SJCRH30 (cell line): ENCODE data around the gene C21orf58. TPM values are rescaled to one million over a fixed set of nuclear protein-coding genes. Genes with fewer than 3 reads are reported as not detected.

Experiments used
- DNase-seq, 2 experiments: peaks; one replicate each; pipeline ENCODE4 v3.0.0-alpha.2; 2015 to 2020
- H3K27ac ChIP-seq: fragments of 250-450 bp; sonication (Bioruptor Pico); 2 replicates; pipeline ENCODE4 v1.5.1; 2020; ENCODE audit warnings: mild to moderate bottlenecking, moderate library complexity
- H3K27me3 ChIP-seq: fragments of 250-450 bp; sonication (Bioruptor Pico); 2 replicates; pipeline ENCODE4 v1.5.1; 2020; ENCODE audit warnings: mild to moderate bottlenecking, moderate library complexity
- H3K36me3 ChIP-seq: fragments of 250-450 bp; sonication (Bioruptor Pico); 2 replicates; pipeline ENCODE4 v1.5.1; 2020; ENCODE audit warnings: mild to moderate bottlenecking, moderate library complexity
- H3K4me1 ChIP-seq: fragments of 250-450 bp; sonication (Bioruptor Pico); 2 replicates; pipeline ENCODE4 v1.5.1; 2020; ENCODE audit warnings: mild to moderate bottlenecking, moderate library complexity
- H3K4me3 ChIP-seq: fragments of 250-450 bp; sonication (Bioruptor Pico); 2 replicates; pipeline ENCODE4 v1.5.1; 2020; ENCODE audit warnings: mild to moderate bottlenecking, moderate library complexity
- H3K9me3 ChIP-seq: fragments of 250-450 bp; sonication (Bioruptor Pico); replicated peaks from 2 replicates; pipeline ENCODE4 v1.5.1; 2020; ENCODE audit warnings: mild to moderate bottlenecking, moderate library complexity
- total RNA-seq: library from RNA; depleted of rRNA; stranded (reverse); fragments of >200 nt; shearing (Covaris generic); gene quantifications from 2 replicates; pipeline ENCODE4 v1.2.3, GENCODE V29; 2014

Gene C21orf58
- total RNA-seq, 1 experiment from 2014 or later, result 40.7 TPM

DNA sequence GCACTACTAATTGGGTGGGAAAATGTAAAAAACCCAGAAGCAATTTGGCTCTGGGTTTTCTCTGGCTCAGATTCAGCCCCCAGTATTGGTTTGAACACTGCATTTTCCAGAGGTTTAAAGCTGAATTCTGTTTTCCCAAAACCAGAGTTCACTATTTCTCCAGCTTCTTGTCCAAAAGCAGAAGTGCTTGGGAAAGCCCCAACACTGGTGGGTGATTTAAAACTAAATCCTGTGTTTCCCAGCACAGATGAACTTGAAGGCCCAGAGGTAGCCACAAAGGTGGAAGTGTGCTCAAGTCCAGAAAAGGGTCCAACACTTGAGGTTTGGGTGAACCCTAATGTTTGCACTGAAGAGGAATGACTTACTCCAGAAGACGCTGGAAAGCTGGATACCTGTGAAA, 38.9 kb downstream of the C21orf58 start:
- Histone ChIP-seq H3K9me3 (no peaks in the 10 kb centered on the region), H3K36me3 (peaks cover 40% of the 10 kb centered on the region), H3K27me3 (no peaks in the 10 kb centered on the region), H3K4me3 (peak overlapping the region; percentile 85), H3K27ac (no peak overlapping the region), H3K4me1 (0 out of 2 replicates have a peak, but pooled peaks cover 7% of the 10 kb centered on the region)
- DNase-seq, result no peak

DNA sequence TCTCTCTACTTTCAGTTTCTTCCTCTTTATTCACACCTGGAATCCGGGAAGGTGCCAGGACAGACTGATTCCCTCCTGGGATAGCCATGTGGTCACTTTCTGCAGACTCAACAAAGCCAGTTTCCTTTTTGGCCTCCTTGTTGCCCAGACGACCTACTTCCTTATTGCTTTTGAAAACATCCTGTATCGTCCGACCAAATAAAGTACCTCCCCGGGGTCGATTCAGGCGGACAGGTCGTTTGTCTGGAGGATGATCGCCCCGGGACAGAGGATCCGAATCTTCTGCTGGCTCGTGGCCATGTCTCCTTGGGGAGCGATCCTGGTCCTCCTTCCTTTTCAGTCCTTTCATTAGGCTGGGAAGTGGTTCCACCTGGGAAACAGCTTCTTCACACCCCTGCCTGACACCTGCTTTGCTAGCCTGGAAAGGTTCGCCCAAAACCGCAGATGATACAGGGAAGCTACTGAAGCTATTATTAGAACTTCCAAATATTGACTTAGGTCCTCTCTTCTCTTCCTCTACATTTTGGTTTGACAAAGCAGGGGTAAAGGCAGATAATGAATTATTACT, 39.5 kb downstream of the C21orf58 start:
- DNase-seq, result no peak
- no peaks in the 10 kb centered on the region for H3K9me3 ChIP-seq
- no peaks in the 10 kb centered on the region for H3K27me3 ChIP-seq
- H3K4me3 ChIP-seq, result no peak overlapping the region
- H3K4me1 ChIP-seq, result 0 out of 2 replicates have a peak, but pooled peaks cover 7% of the 10 kb centered on the region
- H3K36me3 ChIP-seq, result peaks cover 46% of the 10 kb centered on the region
- H3K27ac ChIP-seq, result no peak overlapping the region

DNA sequence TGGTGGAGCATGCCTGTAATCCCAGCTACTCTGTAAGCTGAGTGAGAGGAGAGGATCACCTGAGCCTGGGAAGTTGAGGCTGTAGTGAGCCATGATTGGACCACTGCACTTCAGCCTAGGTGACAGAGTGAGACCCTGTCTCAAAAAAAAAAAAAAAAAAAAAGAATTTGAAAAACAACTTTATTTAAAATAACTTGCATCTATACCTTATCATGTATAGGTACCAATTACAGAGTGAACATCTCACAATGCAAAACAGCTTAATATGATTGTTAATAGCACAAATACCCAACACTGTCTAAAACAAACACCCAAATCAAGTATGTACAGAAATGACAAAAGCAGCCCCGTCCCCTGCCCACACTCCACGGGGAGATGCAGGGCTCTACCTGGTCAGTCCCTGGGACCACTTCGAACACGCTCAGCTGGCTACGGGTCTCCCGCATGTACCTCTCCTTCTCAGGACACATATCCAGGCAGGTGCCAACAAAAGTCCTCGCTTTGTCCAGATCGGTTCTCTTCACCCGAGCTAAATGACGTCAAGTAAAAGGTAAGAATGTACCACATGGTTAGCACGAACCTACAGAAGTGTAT, 48.8 kb downstream of the C21orf58 start:
- Histone ChIP-seq H3K4me3 (no peak overlapping the region), H3K27ac (no peak overlapping the region), H3K27me3 (no peaks in the 10 kb centered on the region), H3K9me3 (no peaks in the 10 kb centered on the region), H3K4me1 (no peaks in the 10 kb centered on the region), H3K36me3 (peaks cover 69% of the 10 kb centered on the region)
- DNase-seq, result no peak

DNA sequence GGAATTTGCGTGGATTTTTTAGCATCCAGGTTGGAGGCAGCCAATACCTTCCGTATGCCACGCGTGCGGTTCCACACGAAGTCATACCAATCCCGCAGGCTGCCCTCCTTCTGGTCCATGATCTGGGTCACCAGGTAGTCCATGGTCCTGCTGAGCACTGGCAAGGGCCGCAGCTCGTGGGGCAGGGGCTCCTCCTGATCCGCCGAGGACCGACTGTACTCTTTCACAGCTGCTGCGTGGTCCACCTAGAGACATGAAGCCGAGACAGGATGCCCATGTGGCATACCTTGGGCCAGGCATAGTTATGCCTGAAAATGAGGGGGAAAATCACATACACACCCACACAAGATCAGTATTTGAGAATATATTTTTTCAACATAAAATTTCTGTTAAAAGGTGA, 50.3 kb downstream of the C21orf58 start:
- Histone ChIP-seq H3K4me1 (no peaks in the 10 kb centered on the region), H3K27me3 (no peaks in the 10 kb centered on the region), H3K27ac (no peak overlapping the region), H3K4me3 (no peak overlapping the region), H3K9me3 (no peaks in the 10 kb centered on the region), H3K36me3 (peaks cover 68% of the 10 kb centered on the region)
- no peak for DNase-seq

DNA sequence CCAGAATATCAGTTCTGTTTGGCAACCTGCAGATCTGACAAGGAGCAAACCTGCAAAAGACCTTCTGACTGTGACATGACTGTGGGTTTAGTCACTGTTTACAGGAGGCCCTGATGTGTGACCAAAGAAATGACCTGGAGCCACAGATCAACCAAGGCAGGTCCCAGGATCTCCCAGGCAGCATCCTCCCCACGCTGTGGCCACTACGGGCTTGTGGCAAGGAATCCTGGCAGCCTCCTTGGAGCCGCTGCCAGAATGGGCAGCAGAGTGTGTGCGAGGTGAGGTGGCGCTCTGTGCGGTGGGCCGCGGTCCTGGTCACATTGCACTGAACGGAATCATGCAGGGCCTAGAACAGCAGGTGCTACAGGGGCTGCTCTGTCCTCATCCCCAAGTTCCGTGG, 54.2 kb downstream of the C21orf58 start:
- Histone ChIP-seq H3K9me3 (no peaks in the 10 kb centered on the region), H3K36me3 (peaks cover 73% of the 10 kb centered on the region), H3K4me3 (no peak overlapping the region), H3K27ac (no peak overlapping the region), H3K4me1 (peaks cover 10% of the 10 kb centered on the region; the same call in 1 of the 2 replicates), H3K27me3 (no peaks in the 10 kb centered on the region)
- DNase-seq, result no peak

DNA sequence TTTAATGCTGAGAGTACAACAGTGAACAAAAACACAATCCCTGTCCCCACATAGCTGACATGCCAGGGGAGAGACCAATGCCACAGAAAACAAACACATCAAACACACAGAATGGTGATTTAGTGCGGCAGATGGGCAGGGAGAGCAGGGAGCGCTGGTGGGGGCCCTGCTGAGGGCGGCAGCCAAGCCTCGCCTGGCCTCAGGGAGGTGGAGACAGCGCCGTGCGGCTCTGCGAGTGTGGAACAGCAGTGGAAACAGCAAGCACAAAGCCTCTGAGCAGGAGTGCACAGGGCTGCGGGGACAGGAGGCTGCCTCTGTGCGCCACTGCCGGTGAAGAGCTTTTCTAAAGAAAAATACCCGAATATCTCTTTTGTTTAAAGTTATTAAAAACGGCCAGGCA, 55.3 kb downstream of the C21orf58 start:
- H3K27me3 ChIP-seq, result no peaks in the 10 kb centered on the region
- peaks cover 10% of the 10 kb centered on the region; the same call in 1 of the 2 replicates for H3K4me1 ChIP-seq
- DNase-seq, result no peak
- H3K27ac ChIP-seq, result no peak overlapping the region
- H3K4me3 ChIP-seq, result no peak overlapping the region
- no peaks in the 10 kb centered on the region for H3K9me3 ChIP-seq
- peaks cover 62% of the 10 kb centered on the region for H3K36me3 ChIP-seq

DNA sequence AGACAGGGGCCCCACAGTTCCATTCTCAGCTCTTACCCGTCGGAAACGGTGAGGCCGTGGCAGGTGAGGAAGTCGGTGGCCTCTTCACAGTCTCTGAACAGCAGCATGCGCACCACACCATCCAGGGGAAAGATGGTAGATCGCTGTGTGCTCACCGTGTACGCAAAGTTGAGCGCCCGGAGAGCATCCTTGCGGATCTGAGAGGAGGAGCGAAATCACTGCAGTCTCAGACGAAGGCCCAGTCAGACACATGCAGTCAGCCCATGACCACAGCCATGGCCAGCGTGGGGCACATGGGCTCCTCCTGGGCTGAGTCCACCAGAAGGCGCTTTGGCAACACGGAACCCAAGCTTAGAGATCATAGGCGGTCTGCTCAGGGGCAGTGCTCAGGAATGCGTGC, 56.7 kb downstream of the C21orf58 start:
- DNase-seq, result no peak
- Histone ChIP-seq H3K27me3 (no peaks in the 10 kb centered on the region), H3K9me3 (no peaks in the 10 kb centered on the region), H3K4me3 (no peak overlapping the region), H3K27ac (0 out of 2 replicates have a peak overlapping the region, but pooled peaks have one; percentile 1), H3K4me1 (peaks cover 10% of the 10 kb centered on the region; the same call in 1 of the 2 replicates), H3K36me3 (peaks cover 53% of the 10 kb centered on the region)

DNA sequence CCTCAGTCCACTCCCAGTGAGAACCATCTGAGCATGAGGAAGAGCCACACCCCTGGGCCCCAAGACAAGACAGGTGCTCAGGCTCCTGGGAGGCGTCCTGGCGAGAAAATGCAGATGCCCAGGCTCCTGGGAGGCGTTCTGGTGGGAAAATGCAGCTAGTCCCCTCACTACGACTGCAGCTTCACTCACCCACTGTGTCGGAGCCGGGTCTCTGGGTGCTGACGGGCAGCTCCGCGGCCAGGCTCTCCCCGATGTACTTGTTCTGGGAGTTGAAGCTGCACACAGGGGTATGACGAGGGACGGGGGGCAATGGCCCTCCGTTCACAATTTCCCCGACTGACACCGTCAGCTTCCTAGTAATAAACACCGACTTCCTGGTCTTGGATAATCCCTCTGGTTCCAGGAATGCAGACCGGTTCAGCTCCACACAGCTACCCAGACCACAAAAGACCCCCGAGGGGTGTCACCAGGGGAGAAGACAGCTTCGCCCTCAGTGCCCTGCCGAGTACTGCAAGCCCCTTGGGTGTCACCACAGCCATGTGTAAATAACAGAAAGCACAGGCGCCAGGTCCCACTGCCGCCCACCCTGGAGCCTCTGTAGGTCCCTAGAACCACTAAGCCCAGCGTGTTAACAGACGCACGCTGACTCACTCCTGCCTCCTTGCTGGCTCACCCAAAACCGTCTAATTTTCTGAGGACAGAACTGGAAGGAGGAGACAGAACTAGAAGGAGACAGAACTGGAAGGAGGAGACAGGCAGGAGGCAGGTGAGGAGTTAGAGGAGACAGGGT, 57.7 kb downstream of the C21orf58 start:
- Histone ChIP-seq H3K27me3 (no peaks in the 10 kb centered on the region), H3K9me3 (no peaks in the 10 kb centered on the region), H3K27ac (peak overlapping the region; percentile 23; the same call in 1 of the 2 replicates), H3K4me3 (no peak overlapping the region), H3K4me1 (peaks cover 10% of the 10 kb centered on the region; the same call in 1 of the 2 replicates), H3K36me3 (peaks cover 50% of the 10 kb centered on the region)
- DNase-seq, result peak; percentile 40 to 55

DNA sequence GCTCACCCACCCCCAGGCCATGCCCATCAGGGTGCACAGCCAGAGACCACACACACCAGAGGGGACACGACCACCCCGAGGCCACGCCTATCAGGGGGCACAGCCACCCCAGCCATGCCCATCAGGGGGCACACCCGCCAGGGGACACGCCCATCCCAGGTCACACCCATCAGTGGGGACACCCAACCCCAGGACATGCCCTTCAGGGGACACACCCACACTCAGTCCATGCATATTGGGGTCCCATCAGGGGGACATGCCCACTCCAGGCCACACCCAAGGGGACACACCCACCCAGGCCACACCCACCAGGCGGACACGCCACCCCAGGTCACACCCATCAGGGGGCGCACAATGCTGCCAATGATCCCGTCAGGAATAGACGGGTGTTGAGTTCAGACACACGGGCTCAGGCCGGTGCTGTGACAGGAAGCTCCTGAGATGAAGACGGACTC, 59.0 kb downstream of the C21orf58 start:
- Histone ChIP-seq H3K36me3 (peaks cover 56% of the 10 kb centered on the region), H3K4me3 (no peak overlapping the region)

DNA sequence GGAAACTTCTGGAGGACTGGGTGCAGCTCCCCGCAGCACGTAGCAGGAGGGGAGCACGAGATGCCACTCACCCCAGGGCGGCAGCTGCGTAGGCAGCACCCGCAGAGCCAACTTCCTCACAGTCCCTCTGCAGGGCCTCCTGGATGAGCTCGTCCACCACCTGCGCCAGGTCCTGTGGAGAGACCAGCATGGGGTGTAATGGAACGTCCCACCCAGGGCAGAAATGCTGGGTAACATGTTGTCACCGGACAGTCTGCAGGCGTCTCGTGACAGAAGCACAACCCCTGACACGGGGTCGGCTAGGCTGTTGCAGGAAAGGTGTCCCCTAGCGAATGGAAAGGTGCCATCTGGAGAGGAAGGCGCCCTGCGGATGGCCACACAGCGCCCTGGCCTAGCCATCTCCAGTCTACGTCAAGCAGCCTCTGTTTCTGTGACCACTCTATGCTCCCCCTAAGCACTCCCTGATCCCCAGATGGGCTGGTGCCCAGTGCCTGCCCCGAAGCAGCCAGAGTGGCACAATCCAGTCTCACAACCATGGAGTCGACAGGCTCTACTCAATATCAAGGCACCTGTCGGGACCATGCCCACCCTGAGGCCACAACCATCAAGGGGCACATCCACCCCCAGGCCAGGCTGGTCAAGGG, 59.5 kb downstream of the C21orf58 start:
- Histone ChIP-seq H3K4me3 (no peak overlapping the region), H3K27me3 (no peaks in the 10 kb centered on the region), H3K36me3 (peaks cover 52% of the 10 kb centered on the region), H3K27ac (no peak overlapping the region), H3K4me1 (peaks cover 10% of the 10 kb centered on the region; the same call in 1 of the 2 replicates), H3K9me3 (no peaks in the 10 kb centered on the region)
- DNase-seq, result no peak

More for the DNA sequence above, 59.0 kb downstream of the C21orf58 start:
- DNase-seq, result no peak
- Histone ChIP-seq H3K9me3 (no peaks in the 10 kb centered on the region), H3K4me1 (peaks cover 10% of the 10 kb centered on the region; the same call in 1 of the 2 replicates), H3K27me3 (no peaks in the 10 kb centered on the region), H3K27ac (no peak overlapping the region)

DNA sequence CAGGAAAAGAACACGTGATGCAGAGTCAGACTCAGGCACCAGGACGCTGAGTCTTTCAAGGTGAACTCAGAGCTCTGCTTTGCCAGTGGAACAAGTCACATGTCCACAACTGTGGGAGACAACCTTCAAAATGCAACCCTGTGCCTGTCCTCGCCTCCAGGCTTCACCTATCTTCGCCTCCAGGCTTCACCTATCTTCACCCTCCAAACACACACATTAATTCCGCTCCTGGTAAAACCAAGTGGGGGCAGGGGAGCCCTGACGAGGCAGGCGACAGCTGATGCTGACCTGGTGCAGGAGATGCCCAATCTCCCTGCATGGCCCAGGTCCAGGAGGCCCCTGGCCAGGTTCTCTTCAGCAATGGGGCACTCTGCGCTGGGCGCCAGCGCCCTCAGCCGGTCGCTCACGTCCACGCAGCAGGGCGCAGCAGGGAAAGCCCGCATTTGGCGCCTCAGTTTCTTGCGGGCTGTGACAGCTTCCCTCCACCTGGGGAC, 67.1 kb downstream of the C21orf58 start:
- Histone ChIP-seq H3K9me3 (no peaks in the 10 kb centered on the region), H3K36me3 (peaks cover 62% of the 10 kb centered on the region), H3K4me1 (no peaks in the 10 kb centered on the region), H3K4me3 (no peak overlapping the region), H3K27ac (no peak overlapping the region), H3K27me3 (no peaks in the 10 kb centered on the region)
- no peak for DNase-seq

DNA sequence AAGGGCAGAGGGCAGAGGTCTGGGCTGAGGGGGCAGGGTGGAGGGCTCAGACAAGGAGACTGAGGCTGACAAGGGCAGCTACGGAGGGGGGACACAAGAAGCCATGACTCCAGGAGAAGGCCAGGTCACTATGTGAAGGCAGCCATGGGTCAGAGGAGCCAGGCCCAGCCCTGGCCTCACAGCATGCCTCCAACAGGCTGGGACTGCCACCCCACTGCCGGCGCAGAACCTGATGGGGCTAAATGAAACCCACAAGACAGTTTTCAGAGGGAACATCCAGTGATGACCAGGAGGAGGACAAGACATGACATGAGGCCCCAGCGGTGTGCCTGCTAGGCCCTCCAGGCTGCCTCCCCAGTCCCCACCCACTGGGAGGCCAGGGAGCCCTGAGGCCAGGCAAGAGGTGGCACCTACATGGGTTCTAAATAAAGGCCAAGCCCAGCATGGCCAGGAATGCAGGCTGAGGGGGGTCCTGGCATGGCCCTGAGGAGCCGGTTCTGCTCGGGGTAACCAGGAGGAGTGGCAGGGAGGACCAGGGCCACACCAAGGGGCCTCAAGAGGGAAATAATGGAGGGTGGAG, 67.8 kb downstream of the C21orf58 start:
- DNase-seq, result no peak
- Histone ChIP-seq H3K27me3 (no peaks in the 10 kb centered on the region), H3K4me3 (no peak overlapping the region), H3K9me3 (no peaks in the 10 kb centered on the region), H3K4me1 (no peaks in the 10 kb centered on the region), H3K27ac (no peak overlapping the region), H3K36me3 (peaks cover 67% of the 10 kb centered on the region)

DNA sequence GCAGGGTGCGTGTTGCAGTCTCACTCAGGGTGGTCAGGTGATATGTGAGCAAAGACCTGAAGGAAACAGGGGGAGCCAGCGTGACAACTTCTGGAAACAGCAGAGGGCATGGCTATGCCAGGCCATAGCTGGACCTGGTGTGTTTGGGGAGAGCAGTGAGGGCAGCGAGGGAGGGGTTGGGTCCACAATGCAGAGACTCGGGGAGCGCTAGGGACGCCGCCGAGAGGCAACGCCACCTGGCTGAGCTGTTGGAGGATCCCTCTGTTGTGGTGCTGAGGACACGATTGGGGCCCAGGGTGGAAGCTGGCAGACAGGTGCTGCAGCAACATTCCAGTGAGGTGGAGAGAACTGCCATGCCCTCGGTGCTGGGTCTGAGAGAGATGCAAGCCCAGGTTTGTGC, 68.5 kb downstream of the C21orf58 start:
- no peak overlapping the region for H3K27ac ChIP-seq
- peaks cover 66% of the 10 kb centered on the region for H3K36me3 ChIP-seq
- H3K27me3 ChIP-seq, result no peaks in the 10 kb centered on the region
- H3K4me1 ChIP-seq, result no peaks in the 10 kb centered on the region
- no peak overlapping the region for H3K4me3 ChIP-seq
- DNase-seq, result no peak
- H3K9me3 ChIP-seq, result no peaks in the 10 kb centered on the region

DNA sequence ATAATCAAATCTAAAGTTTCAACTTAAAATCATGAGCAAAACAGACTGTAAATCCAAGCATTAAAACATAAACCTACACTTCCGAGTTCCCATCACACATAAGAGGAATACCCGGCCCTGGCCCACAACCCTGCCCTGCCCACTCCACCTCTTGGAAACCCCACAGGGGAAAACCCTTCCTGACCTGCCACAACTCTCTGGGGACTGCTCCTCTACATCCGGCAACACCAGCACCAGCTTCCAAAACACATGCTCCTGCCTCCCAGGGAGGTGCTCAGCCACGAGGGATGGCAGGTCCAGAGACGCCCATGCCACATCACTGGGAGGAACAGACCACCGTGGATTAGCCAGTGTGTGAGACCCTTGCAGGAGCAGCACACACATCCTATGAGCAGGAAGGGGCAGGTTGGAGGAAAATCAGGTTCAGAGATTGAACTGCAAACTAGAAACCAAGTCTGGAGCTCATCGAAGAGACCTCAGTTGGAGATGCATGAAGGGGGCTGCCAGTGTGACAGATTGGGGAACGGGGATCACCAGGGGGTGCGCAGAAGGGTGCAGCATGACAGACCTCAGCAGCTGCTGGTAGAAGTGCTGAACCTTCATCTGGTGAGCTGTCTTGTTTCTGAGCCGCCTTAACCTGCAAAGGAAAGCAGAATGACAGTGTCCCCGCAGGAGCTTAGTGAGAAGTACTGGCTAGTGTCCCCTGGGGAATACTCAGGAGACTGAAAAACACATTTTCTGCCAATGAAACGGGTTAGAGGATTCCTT, 69.3 kb downstream of the C21orf58 start:
- no peaks in the 10 kb centered on the region for H3K9me3 ChIP-seq
- H3K36me3 ChIP-seq, result peaks cover 70% of the 10 kb centered on the region
- DNase-seq, result no peak
- H3K4me3 ChIP-seq, result no peak overlapping the region
- no peak overlapping the region for H3K27ac ChIP-seq
- no peaks in the 10 kb centered on the region for H3K27me3 ChIP-seq
- H3K4me1 ChIP-seq, result no peaks in the 10 kb centered on the region
